HepG2 (cell line): ENCODE data around the gene FBXL12. TPM values are rescaled to one million over a fixed set of nuclear protein-coding genes. Genes with fewer than 3 reads are reported as not detected.
A peak's percentile ranks its signal among the peaks of the same experiment; 100 is the strongest.

Experiments used
- ADNP ChIP-seq: sonication (generic); formaldehyde crosslinking; IDR thresholded peaks from 2 replicates; pipeline ENCODE4 v1.4.0; 2020; ENCODE audit warnings: missing genetic modification reagents
- ATAD3A ChIP-seq: sonication (generic); formaldehyde crosslinking; IDR thresholded peaks from 2 replicates; pipeline ENCODE4 v1.4.0; 2020; ENCODE audit warnings: missing genetic modification reagents
- CCAR2 ChIP-seq: fragments of 200-400 bp; formaldehyde crosslinking; optimal IDR thresholded peaks from 2 replicates; pipeline ENCODE3; 2018; ENCODE audit warnings: low read depth, mild to moderate bottlenecking, low read length, moderate library complexity
- CEBPB ChIP-seq: IDR thresholded peaks from 2 replicates; pipeline ENCODE4 v1.6.1; 2011; ENCODE audit warnings: low read depth, low read length, improper control_type of control experiment, borderline replicate concordance
- DNMT1 ChIP-seq: sonication (generic); formaldehyde crosslinking; IDR thresholded peaks from 2 replicates; pipeline ENCODE4 v1.5.1; 2020; ENCODE audit warnings: mild to moderate bottlenecking, missing genetic modification reagents
- FLYWCH1 ChIP-seq: sonication (generic); formaldehyde crosslinking; IDR thresholded peaks from 2 replicates; pipeline ENCODE4 v1.8.1; 2023; ENCODE audit warnings: mild to moderate bottlenecking, missing genetic modification reagents
- GTF2F1 ChIP-seq: fragments of 150-350 bp; IDR thresholded peaks from 2 replicates; pipeline ENCODE4 v1.6.1; 2014; ENCODE audit warnings: low read length
- HNRNPLL ChIP-seq: fragments of 200-400 bp; formaldehyde crosslinking; IDR thresholded peaks from 2 replicates; pipeline ENCODE4 v1.6.1; 2017; ENCODE audit warnings: mild to moderate bottlenecking, low read depth, low read length; ENCODE audit not compliant: poor library complexity, severe bottlenecking
- HOXA9 ChIP-seq: sonication (generic); formaldehyde crosslinking; IDR thresholded peaks from 2 replicates; pipeline ENCODE4 v1.8.1; 2022; ENCODE audit warnings: missing genetic modification reagents, mild to moderate bottlenecking, moderate library complexity, borderline replicate concordance
- KLF16 ChIP-seq, 2 experiments: sonication (generic) in 1 of 2; formaldehyde crosslinking in 1 of 2; IDR thresholded peaks; 2 replicates each; pipeline versions ENCODE4 v1.6.1 to v1.8.0; 2016 to 2023; ENCODE audit warnings: missing genetic modification reagents in 2 of 2, missing compliant biosample characterization in 1 of 2
- MNT ChIP-seq: fragments of 450-650 bp; IDR thresholded peaks from 2 replicates; pipeline ENCODE4 v1.6.1; 2016
- NPAS2 ChIP-seq: sonication (generic); formaldehyde crosslinking; IDR thresholded peaks from 2 replicates; pipeline ENCODE4 v1.8.0; 2022; ENCODE audit warnings: mild to moderate bottlenecking, missing genetic modification reagents, borderline replicate concordance
- RXRB ChIP-seq: IDR thresholded peaks from 2 replicates; pipeline ENCODE4 v1.6.1; 2016; ENCODE audit warnings: borderline replicate concordance, missing genetic modification reagents, missing compliant biosample characterization
- TBP ChIP-seq: sonication (generic); formaldehyde crosslinking; IDR thresholded peaks from 2 replicates; pipeline ENCODE4 v1.5.0; 2020; ENCODE audit warnings: missing genetic modification reagents
- YY1 ChIP-seq: IDR thresholded peaks from 2 replicates; pipeline ENCODE4 v1.6.1; 2011; ENCODE audit warnings: low read length, low read depth, moderate library complexity, mild to moderate bottlenecking; ENCODE audit not compliant: insufficient read depth, insufficient replicate concordance
- ZBTB38 ChIP-seq: sonication (generic); formaldehyde crosslinking; IDR thresholded peaks from 2 replicates; pipeline ENCODE4 v1.5.1; 2020; ENCODE audit warnings: mild to moderate bottlenecking, missing genetic modification reagents
- ZNF30 ChIP-seq: sonication (generic); formaldehyde crosslinking; IDR thresholded peaks from 2 replicates; pipeline ENCODE4 v1.5.0; 2020; ENCODE audit warnings: mild to moderate bottlenecking, missing genetic modification reagents
- ZNF331 ChIP-seq: sonication (generic); formaldehyde crosslinking; IDR thresholded peaks from 2 replicates; pipeline ENCODE4 v1.4.0; 2020; ENCODE audit warnings: missing genetic modification reagents
- ZNF34 ChIP-seq: sonication (generic); formaldehyde crosslinking; IDR thresholded peaks from 2 replicates; pipeline ENCODE4 v1.4.0; 2020; ENCODE audit warnings: mild to moderate bottlenecking, missing genetic modification reagents, borderline replicate concordance
- ZNF451 ChIP-seq: sonication (generic); formaldehyde crosslinking; IDR thresholded peaks from 2 replicates; pipeline ENCODE4 v1.5.0; 2020; ENCODE audit warnings: mild to moderate bottlenecking, missing genetic modification reagents
- ZNF557 ChIP-seq: sonication (generic); formaldehyde crosslinking; IDR thresholded peaks from 2 replicates; pipeline ENCODE4 v1.4.0; 2020; ENCODE audit warnings: missing genetic modification reagents
- ZNF746 ChIP-seq: sonication (generic); formaldehyde crosslinking; IDR thresholded peaks from 2 replicates; pipeline ENCODE4 v1.8.0; 2022; ENCODE audit warnings: mild to moderate bottlenecking, missing genetic modification reagents
- polyA plus RNA-seq, 8 experiments: library from polyadenylated mRNA; depleted of rRNA in 3 of 8; stranded (reverse) in 7 of 8; unstranded in 1 of 8; fragments of >200 nt; fragmentation: Illumina TruSeq in 4 of 8; extraction: Trizol in 4 of 8; gene quantifications; 2 replicates each; pipeline versions ENCODE4 v1.2.1 to v1.2.3, GENCODE V29; 2011 to 2016; ENCODE audit warnings: low read depth in 4 of 8, missing spikeins in 1 of 8, mixed read lengths in 1 of 8; ENCODE audit not compliant: insufficient read depth in 1 of 8
- total RNA-seq, 5 experiments: library from RNA; depleted of rRNA; stranded (reverse); fragments of >200 nt; fragmentation: Illumina TruSeq; extraction: Trizol; gene quantifications; 2 replicates each; pipeline ENCODE4 v1.2.3, GENCODE V29; 2016; ENCODE audit warnings: low read depth in 1 of 5
- TF ChIP-seq, protein P1 (sequence below): IDR thresholded peaks from 2 replicates; pipeline ENCODE4 v1.6.1; 2016; ENCODE audit warnings: low read depth, borderline replicate concordance
- TF ChIP-seq, protein P2 (sequence below): sonication (generic); formaldehyde crosslinking; conservative IDR thresholded peaks from 2 replicates; pipeline ENCODE4 v1.4.0; 2020; ENCODE audit warnings: missing genetic modification reagents
- TF ChIP-seq, protein P3 (sequence below): sonication (generic); formaldehyde crosslinking; IDR thresholded peaks from 2 replicates; pipeline ENCODE4 v1.5.0; 2020; ENCODE audit warnings: mild to moderate bottlenecking, missing genetic modification reagents

The FBXL12 gene
- total and polyA plus RNA-seq, 2 of the 13 experiments (the other 11 are each of a cell fraction or from before 2014, with no cell fraction given) = 20.4 to 23.1 TPM

- TF ChIP-seq NPAS2 (CRISPR knock-in tag) (no peak), YY1 (peak; percentile 73), ATAD3A (no peak), ZBTB38 (CRISPR knock-in tag) (peak; percentile 57), HNRNPLL (peak; percentile 90), ZNF30 (CRISPR knock-in tag) (no peak), ZNF34 (CRISPR knock-in tag) (no peak), CCAR2 (no peak), TBP (CRISPR knock-in tag) (no peak), MNT (no peak), CEBPB (no peak), DNMT1 (no peak), ADNP (no peak), KLF16 (CRISPR knock-in tag; IDR thresholded peaks at IDR 0.05) (peak in 1 of 2 experiments; percentile 92; a peak in 2 of 4 replicates), ZNF746 (peak; percentile 58; the same call in 1 of the 2 replicates), GTF2F1 (0 out of 2 replicates have a peak, but pooled peaks have one; percentile 18), FLYWCH1 (CRISPR knock-in tag) (no peak), HOXA9 (CRISPR knock-in tag) (no peak), ZNF331 (CRISPR knock-in tag) (peak; percentile 83; the same call in 1 of the 2 replicates), ZNF451 (CRISPR knock-in tag) (0 out of 2 replicates have a peak, but pooled peaks have one; percentile 51), ZNF557 (CRISPR knock-in tag) (no peak), RXRB (no peak)
- TF ChIP-seq, protein P1, sequence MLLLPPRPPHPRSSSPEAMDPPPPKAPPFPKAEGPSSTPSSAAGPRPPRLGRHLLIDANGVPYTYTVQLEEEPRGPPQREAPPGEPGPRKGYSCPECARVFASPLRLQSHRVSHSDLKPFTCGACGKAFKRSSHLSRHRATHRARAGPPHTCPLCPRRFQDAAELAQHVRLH (CRISPR knock-in tag) = peak; percentile 93
- TF ChIP-seq, protein P2, sequence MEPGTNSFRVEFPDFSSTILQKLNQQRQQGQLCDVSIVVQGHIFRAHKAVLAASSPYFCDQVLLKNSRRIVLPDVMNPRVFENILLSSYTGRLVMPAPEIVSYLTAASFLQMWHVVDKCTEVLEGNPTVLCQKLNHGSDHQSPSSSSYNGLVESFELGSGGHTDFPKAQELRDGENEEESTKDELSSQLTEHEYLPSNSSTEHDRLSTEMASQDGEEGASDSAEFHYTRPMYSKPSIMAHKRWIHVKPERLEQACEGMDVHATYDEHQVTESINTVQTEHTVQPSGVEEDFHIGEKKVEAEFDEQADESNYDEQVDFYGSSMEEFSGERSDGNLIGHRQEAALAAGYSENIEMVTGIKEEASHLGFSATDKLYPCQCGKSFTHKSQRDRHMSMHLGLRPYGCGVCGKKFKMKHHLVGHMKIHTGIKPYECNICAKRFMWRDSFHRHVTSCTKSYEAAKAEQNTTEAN (CRISPR knock-in tag) = peak; percentile 72; the same call in 1 of the 2 replicates
- TF ChIP-seq, protein P3, sequence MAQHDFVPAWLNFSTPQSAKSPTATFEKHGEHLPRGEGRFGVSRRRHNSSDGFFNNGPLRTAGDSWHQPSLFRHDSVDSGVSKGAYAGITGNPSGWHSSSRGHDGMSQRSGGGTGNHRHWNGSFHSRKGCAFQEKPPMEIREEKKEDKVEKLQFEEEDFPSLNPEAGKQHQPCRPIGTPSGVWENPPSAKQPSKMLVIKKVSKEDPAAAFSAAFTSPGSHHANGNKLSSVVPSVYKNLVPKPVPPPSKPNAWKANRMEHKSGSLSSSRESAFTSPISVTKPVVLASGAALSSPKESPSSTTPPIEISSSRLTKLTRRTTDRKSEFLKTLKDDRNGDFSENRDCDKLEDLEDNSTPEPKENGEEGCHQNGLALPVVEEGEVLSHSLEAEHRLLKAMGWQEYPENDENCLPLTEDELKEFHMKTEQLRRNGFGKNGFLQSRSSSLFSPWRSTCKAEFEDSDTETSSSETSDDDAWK (CRISPR knock-in tag) = no peak
Observed at GRCh38 chr19:9768175-9769112, 50.4 kb downstream of the FBXL12 start, which contains the start of gene ZNF846 (continued).
